Left lung (tissue), 10 donors: ENCODE results near the gene PLPP3. TPM values are rescaled to one million over a fixed set of nuclear protein-coding genes. Genes with fewer than 3 reads are reported as not detected.
A peak's percentile ranks its signal among the peaks of the same experiment; 100 is the strongest.

Source experiments
- ATAC-seq: fragments of 200-7000 bp; cut with Tn5 transposase; one replicate; pipeline ENCODE4 v1.9.1; 2020; ENCODE audit warnings: moderate library complexity
- DNase-seq, 4 donors: peaks; one replicate each; pipeline ENCODE4 v3.0.0-alpha.2; 2013 to 2020
- H3K27ac ChIP-seq, 2 donors: fragments of 200-600 bp; sonication (generic) in 1 of 2; one replicate each; pipeline versions ENCODE4 v1.5.0 to v1.8.0; 2020 to 2021
- H3K27me3 ChIP-seq, 2 donors: fragments of 200-600 bp; sonication (generic) in 1 of 2; one replicate each; pipeline versions ENCODE4 v1.5.0 to v1.8.0; 2020 to 2021
- H3K36me3 ChIP-seq, 2 donors: fragments of 200-600 bp; sonication (generic) in 1 of 2; one replicate each; pipeline versions ENCODE4 v1.5.0 to v1.8.0; 2020 to 2021
- H3K4me1 ChIP-seq, 2 donors: fragments of 200-600 bp; one replicate each; pipeline ENCODE4 v1.8.0; 2021
- H3K4me3 ChIP-seq, 2 donors: fragments of 200-600 bp; sonication (generic) in 1 of 2; one replicate each; pipeline versions ENCODE4 v1.5.0 to v1.8.0; 2020 to 2021; ENCODE audit warnings: mild to moderate bottlenecking in 1 of 2
- H3K9me3 ChIP-seq, 2 donors: fragments of 200-600 bp; sonication (generic) in 1 of 2; one replicate each; pipeline versions ENCODE4 v1.5.0 to v1.8.0; 2020 to 2021
- intact Hi-C, 2 donors: fragments of 100-400 bp; cut with DNase I; formaldehyde crosslinking; loops; one replicate each; pipeline versions ENCODE4 v1.11.2 to v1.14.2; 2022
- polyA plus RNA-seq, 6 donors: library from polyadenylated mRNA; unstranded; fragments of 120-200 nt; gene quantifications; one replicate each; pipeline ENCODE4 v1.2.1, GENCODE V29; 2013; ENCODE audit not compliant: insufficient read length in 6 of 6
- total RNA-seq, 2 donors: library from RNA; stranded (reverse); fragmentation: NEBNext Ultra II Directional; extraction: Animal tissue kit (Norgen Biotek cat#: 25700); gene quantifications; one replicate each; pipeline ENCODE4 v1.2.1, GENCODE V29; 2021
- TF ChIP-seq, protein P1 (sequence below), 2 donors: fragments of 200-600 bp; sonication (generic) in 1 of 2; IDR thresholded peaks; one replicate each; pipeline versions ENCODE4 v1.5.0 to v1.8.0; 2021; ENCODE audit warnings: antibody characterized with exemption in 2 of 2
- donor health status: DM: no; HTN: yes; CAD: no.
- donor health status: DM: no; HTN: no; CAD: no.

PLPP3 gene
- total and polyA plus RNA-seq, 8 donors = 44.5 to 145 (median 115) TPM

DNA sequence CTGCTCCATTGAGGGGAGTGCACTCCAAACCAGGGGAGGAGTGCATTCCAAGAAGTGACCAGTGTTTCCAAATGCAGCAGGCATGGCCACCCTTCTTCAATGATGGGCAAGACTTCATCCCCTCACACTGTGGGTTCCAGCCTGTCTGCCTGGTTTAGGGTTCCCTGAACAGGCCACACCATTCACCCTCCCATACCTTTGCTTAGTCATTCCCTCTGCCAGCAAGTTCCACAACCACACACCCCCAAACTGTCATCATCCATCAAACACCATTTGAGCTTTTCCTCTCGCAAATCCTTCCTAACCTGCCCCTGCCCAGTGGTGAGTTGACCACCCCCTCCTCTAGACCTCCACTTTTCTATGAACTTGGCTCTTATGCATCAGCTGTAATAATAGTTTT lies 116.0 kb downstream of the PLPP3 start:
- no peak overlapping the region for H3K27ac ChIP-seq
- no peak overlapping the region for H3K4me3 ChIP-seq
- intact Hi-C loops = no loop called here
- DNase-seq = no peak
- H3K36me3 ChIP-seq = no peaks in the 10 kb centered on the region
- no peak for ATAC-seq
- peaks cover 0 to 17% of the 10 kb centered on the region in 2 donors for H3K4me1 ChIP-seq
- H3K27me3 ChIP-seq = no peaks in the 10 kb centered on the region
- no peaks in the 10 kb centered on the region for H3K9me3 ChIP-seq
- TF ChIP-seq, protein P1, sequence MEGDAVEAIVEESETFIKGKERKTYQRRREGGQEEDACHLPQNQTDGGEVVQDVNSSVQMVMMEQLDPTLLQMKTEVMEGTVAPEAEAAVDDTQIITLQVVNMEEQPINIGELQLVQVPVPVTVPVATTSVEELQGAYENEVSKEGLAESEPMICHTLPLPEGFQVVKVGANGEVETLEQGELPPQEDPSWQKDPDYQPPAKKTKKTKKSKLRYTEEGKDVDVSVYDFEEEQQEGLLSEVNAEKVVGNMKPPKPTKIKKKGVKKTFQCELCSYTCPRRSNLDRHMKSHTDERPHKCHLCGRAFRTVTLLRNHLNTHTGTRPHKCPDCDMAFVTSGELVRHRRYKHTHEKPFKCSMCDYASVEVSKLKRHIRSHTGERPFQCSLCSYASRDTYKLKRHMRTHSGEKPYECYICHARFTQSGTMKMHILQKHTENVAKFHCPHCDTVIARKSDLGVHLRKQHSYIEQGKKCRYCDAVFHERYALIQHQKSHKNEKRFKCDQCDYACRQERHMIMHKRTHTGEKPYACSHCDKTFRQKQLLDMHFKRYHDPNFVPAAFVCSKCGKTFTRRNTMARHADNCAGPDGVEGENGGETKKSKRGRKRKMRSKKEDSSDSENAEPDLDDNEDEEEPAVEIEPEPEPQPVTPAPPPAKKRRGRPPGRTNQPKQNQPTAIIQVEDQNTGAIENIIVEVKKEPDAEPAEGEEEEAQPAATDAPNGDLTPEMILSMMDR (IDR thresholded peaks at IDR 0.05) = no peak

DNA sequence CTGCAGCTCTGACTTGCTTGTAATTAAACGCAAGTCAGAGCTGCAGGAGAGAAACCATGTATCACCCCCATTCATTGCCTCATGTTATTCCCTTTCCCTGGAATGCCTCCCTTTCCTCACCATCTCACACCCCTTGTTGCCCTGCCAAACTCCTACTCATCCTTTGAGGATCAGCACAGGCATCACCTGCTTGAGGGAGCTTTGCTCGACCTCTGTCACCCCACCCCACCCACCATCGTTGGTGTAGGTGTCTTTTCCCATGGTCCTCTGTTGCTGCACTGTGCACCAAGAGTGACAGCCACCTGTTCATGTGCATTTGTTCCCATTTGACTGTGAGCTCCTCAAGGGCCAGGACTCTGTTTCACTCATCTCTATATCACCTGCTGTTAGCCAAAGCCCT lies 117.2 kb downstream of the PLPP3 start:
- H3K9me3 ChIP-seq = no peaks in the 10 kb centered on the region
- no peaks in the 10 kb centered on the region for H3K27me3 ChIP-seq
- no peak overlapping the region for H3K27ac ChIP-seq
- intact Hi-C loops = no loop called here
- H3K4me1 ChIP-seq = peaks cover 0 to 15% of the 10 kb centered on the region in 2 donors
- TF ChIP-seq, protein P1 (IDR thresholded peaks at IDR 0.05) = no peak
- no peak overlapping the region for H3K4me3 ChIP-seq
- H3K36me3 ChIP-seq = no peaks in the 10 kb centered on the region
- DNase-seq (no peak), ATAC-seq (no peak)

DNA sequence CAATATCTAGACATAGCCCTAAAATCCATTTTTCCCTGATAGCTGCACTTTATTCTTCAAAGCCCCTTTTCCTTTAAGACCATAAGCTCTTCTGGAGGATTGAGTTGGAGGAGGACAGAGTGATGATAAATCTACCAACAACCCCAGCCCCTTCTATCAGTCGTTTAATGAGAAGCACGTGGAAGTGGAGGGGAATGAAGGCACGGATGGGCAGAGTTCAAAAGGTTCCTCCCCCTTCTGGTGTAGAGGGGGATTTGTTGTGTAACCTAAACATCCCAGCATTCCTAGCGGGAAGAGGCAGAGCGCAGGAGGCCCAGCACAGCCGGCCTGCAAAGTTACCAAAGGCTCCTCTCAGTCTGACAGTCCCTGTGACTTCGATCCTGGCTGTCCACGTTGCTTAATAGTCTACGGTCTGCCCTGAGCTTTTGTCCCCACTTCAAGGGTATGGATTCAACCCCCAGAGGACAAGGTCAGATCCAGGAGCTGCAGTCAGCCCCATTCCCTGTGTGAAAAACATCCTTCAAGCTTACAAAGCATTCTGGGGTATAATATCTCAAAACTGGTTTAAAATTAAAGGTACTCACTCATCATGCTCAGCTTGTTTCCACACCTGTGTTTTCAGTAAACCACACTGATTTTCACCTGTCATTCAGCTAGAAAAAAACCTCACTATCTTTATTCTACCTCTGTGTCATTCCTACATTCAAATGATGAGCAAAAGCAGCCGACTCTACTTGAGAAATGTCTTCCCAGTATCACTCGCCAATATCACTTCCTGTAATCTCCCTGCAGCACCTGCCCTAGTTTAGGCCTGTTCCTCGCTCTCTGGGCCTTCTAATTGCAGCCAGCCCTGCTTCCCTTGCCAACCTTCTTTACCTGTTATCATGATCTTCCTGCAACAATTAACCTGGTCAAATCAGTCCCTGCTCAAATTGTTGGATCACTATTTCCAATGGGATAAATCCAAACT lies 117.9 kb downstream of the PLPP3 start:
- TF ChIP-seq, protein P1 (IDR thresholded peaks at IDR 0.05) = no peak
- H3K9me3 ChIP-seq = no peaks in the 10 kb centered on the region
- no peaks in the 10 kb centered on the region for H3K36me3 ChIP-seq
- ATAC-seq (no peak), DNase-seq (no peak)
- no peaks in the 10 kb centered on the region for H3K27me3 ChIP-seq
- H3K4me1 ChIP-seq = peaks cover 0 to 15% of the 10 kb centered on the region in 2 donors
- H3K27ac ChIP-seq = no peak overlapping the region
- H3K4me3 ChIP-seq = no peak overlapping the region
- intact Hi-C loops = no loop called here

DNA sequence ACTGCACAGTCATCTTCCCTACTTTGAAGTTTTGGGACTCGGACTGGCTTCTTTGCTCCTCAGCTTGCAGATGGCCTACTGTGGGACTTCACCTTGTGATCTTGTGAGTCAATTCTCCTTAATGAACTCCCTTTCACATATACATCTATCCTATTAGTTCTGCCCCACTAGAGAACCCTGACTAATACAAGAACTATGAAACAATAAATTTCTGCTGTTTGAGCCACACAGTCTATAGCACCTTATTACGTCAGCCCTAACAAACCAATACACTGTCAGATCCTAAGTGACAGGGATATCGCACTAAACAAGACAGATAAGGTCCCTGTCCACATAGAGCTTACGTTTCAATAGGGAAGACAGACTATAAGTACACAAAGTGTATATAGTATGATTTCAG lies 120.1 kb downstream of the PLPP3 start:
- Histone ChIP-seq H3K4me1 (peaks cover 0 to 6% of the 10 kb centered on the region in 2 donors), H3K27me3 (no peaks in the 10 kb centered on the region), H3K36me3 (no peaks in the 10 kb centered on the region), H3K27ac (no peak overlapping the region), H3K9me3 (no peaks in the 10 kb centered on the region), H3K4me3 (no peak overlapping the region)
- no peak for DNase-seq
- TF ChIP-seq, protein P1 (IDR thresholded peaks at IDR 0.05) = no peak
- intact Hi-C loops = no loop called here
- ATAC-seq = no peak

DNA sequence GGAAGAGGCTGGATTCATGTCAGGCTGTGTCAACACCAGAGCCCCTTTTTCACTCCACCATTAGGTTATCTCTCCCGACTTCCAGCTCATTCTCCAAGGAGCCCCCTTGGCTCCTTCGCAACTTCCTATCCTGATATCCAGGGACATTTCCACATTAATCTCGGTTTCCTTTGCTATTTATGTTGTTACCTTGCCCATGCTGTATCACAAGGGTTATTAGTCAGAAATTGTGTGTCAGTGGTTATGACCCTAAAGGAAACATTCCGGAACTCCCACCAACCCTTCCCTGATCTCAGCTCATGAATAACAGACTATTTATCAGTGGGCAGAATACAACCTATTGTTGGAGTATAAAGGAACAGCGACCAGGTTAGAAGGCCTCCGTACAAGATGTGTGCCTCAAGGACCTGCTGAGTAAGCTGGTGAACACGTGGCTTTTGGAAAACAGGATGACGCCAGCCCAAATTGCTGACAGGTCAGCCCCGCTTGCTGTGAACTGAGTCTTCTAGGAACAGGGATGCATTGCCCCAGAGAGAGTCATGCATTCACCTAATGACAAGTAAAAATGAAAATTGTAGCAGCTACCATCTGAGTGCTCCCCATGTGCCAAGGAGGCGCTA lies 121.5 kb downstream of the PLPP3 start:
- Histone ChIP-seq H3K4me1 (peaks cover 0 to 6% of the 10 kb centered on the region in 2 donors), H3K27ac (peak overlapping the region in 1 of 2 donors; percentile 37), H3K27me3 (no peaks in the 10 kb centered on the region), H3K36me3 (no peaks in the 10 kb centered on the region), H3K9me3 (no peaks in the 10 kb centered on the region), H3K4me3 (no peak overlapping the region)
- DNase-seq (no peak), ATAC-seq (no peak)
- intact Hi-C loops = no loop called here
- TF ChIP-seq, protein P1 (IDR thresholded peaks at IDR 0.05) = no peak
